Stimulated activated CD8-positive, alpha-beta memory T cell treated with anti-CD3 and anti-CD28 coated beads, Interleukin-15, amount 100 ng/mL, for 4 hours (primary cell): ENCODE results near the gene UNC119B.
"Not testable (repeated sequence)": the region's sequence is repeated elsewhere in the genome, so short reads cannot be mapped to it uniquely, and the experiment has no call there.

Source experiments
- DNase-seq, 2 donors: peaks; one replicate each; pipeline ENCODE4 v3.0.0-alpha.2; 2020; ENCODE audit warnings: low read depth in 2 of 2

Gene UNC119B

GRCh38 chr12:120719496-120720233 lies 9.4 kb downstream of the UNC119B start:
- no peak for DNase-seq

GRCh38 chr12:120720234-120720986 lies 10.2 kb downstream of the UNC119B start:
- no peak for DNase-seq

GRCh38 chr12:120720987-120721801 lies 10.9 kb downstream of the UNC119B start:
- DNase-seq = no peak

- DNase-seq = no peak
These were observed 11.6 kb downstream of the UNC119B start for GRCh38 chr12:120721866-120722265.

GRCh38 chr12:120722784-120723183 lies 12.5 kb downstream of the UNC119B start:
- no peak for DNase-seq

GRCh38 chr12:120724720-120725119 lies 14.5 kb downstream of the UNC119B start:
- DNase-seq = no peak

GRCh38 chr12:120725151-120725658 lies 14.9 kb downstream of the UNC119B start:
- DNase-seq = no peak

- peak; percentile 71 for DNase-seq
These were observed 15.6 kb downstream of the UNC119B start, which contains the start of gene ACADS for GRCh38 chr12:120725659-120726509. ACADS (plus strand) TSS chr12:120725826; CDS start chr12:120725886, 60 bp downstream.

GRCh38 chr12:120726510-120726793 lies 16.2 kb downstream of the UNC119B start:
- DNase-seq = no peak

GRCh38 chr12:120726961-120727360 lies 16.7 kb downstream of the UNC119B start:
- no peak for DNase-seq

GRCh38 chr12:120732198-120732597 lies 21.9 kb downstream of the UNC119B start:
- not testable (repeated sequence) for DNase-seq

- no peak for DNase-seq
These were observed 23.3 kb downstream of the UNC119B start for GRCh38 chr12:120733574-120733973.

GRCh38 chr12:120734210-120734609 lies 24.0 kb downstream of the UNC119B start:
- no peak for DNase-seq

GRCh38 chr12:120735181-120735580 lies 24.9 kb downstream of the UNC119B start:
- no peak for DNase-seq

- no peak for DNase-seq
These were observed 26.4 kb downstream of the UNC119B start for GRCh38 chr12:120736404-120737331.

- DNase-seq = no peak
These were observed 27.4 kb downstream of the UNC119B start for GRCh38 chr12:120737557-120738251.

GRCh38 chr12:120738252-120739030 lies 28.2 kb downstream of the UNC119B start:
- DNase-seq = no peak

GRCh38 chr12:120739031-120739762 lies 28.9 kb downstream of the UNC119B start:
- no peak for DNase-seq
